Left renal pelvis (tissue), 4 donors: Measurements from ENCODE around the gene CACNA1B. TPM values are rescaled to one million over a fixed set of nuclear protein-coding genes. Genes with fewer than 3 reads are reported as not detected.
"Not testable (repeated sequence)": the region's sequence is repeated elsewhere in the genome, so short reads cannot be mapped to it uniquely, and the experiment has no call there.

ENCODE experiments used
- DNase-seq, 4 donors: peaks; one replicate each; pipeline ENCODE4 v3.0.0-alpha.2; 2013; ENCODE audit warnings: low read depth in 4 of 4, low spot score in 3 of 4
- polyA plus RNA-seq, 4 donors: library from polyadenylated mRNA; unstranded; fragments of 120-200 nt; gene quantifications; one replicate each; pipeline ENCODE4 v1.2.1, GENCODE V29; 2013; ENCODE audit not compliant: insufficient read length in 4 of 4

Gene CACNA1B
- polyA plus RNA-seq, 4 donors = 0.10 to 0.70 (median 0.27) TPM

DNA sequence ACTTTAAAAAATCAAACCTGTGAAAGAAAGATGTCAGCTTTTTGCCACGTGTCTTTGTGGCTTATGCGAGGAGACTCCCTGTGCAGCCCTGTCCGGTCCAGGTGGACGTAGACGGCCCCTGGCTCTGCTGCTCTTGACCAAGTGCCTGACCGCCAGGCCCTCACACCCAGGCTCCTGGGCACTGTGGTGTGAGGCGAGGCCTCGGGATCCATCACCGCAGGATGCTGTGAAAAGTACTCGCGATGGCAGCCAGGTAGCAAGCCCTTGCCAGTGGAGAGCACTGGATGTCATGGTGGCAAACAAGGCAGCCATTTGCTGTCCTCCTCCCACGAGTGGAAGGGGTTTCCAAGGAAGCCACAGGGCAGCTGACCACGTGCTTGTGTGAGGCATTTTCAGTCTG, 245.1 kb downstream of the CACNA1B start:
- no peak for DNase-seq

- DNase-seq = no peak
Measured at GRCh38 chr9:138123086-138123485, 245.5 kb downstream of the CACNA1B start.

DNA sequence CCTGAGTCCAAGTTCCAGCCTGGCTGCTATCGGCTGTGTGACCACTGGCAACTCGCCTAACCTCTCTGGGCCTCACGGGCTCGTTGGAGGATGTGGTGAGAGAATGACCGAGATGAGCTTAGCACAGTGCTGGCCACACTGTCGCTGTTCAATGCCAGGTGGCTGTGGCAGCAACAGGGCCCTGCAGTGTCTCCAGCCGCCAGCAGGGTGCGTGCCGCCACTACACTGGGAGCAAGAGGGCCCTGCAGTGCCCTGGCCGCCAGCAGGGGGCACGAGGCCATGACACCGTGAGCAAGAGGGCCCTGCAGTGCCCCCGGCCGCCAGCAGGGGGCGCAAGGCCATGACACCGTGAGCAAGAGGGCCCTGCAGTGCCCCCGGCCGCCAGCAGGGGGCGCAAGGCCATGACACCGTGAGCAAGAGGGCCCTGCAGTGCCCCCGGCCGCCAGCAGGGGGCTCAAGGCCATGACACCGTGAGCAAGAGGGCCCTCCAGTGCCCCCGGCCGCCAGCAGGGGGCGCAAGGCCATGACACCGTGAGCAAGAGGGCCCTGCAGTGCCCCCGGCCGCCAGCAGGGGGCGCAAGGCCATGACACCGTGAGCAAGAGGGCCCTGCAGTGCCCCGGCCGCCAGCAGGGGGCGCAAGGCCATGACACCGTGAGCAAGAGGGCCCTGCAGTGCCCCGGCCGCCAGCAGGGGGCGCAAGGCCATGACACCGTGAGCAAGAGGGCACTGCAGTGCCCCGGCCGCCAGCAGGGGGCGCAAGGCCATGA, 248.7 kb downstream of the CACNA1B start:
- not testable (repeated sequence) for DNase-seq

- DNase-seq = not testable (repeated sequence)
Measured at GRCh38 chr9:138126858-138127584, 249.4 kb downstream of the CACNA1B start.

DNA sequence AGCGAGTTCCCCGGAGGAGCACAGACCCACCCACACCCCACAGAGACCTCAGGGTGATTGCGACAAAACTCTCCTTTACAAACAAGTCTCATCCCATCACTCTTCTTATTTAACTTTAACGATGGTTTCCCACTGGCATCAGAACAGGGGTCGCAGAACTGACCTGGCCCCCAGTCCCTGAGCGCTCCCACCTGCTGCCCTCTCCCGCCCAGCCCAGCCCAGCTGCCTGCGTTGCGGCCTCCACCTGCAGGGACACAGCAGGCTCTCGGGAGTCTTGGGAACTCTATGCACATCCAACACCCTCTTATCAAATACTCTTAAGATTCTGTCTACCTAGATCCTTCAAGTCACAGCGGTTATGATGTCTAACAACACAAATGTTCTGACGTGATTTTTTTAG, 250.4 kb downstream of the CACNA1B start:
- DNase-seq = not testable (repeated sequence)

DNA sequence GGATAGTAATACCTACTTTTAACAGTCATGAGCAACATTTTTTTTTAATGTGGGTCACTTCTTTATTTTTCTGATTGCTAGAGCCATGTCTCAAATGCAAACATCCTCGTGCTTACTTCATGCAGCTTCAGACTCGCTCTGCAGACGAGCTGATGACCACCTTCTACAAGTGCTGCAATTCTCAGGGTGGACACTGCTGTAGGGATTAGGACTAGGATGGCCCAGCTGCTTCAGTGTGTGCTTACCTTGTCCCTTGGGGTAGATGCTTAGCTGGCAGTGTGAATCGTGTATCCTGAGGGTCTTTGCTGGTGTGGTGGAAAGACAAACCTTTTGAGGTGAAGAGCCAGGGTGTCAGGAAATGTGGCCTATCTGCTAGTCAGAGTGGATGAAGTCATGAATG, 251.7 kb downstream of the CACNA1B start:
- not testable (repeated sequence) for DNase-seq

- DNase-seq = not testable (repeated sequence)
Measured at GRCh38 chr9:138132946-138133705, 255.5 kb downstream of the CACNA1B start.

DNA sequence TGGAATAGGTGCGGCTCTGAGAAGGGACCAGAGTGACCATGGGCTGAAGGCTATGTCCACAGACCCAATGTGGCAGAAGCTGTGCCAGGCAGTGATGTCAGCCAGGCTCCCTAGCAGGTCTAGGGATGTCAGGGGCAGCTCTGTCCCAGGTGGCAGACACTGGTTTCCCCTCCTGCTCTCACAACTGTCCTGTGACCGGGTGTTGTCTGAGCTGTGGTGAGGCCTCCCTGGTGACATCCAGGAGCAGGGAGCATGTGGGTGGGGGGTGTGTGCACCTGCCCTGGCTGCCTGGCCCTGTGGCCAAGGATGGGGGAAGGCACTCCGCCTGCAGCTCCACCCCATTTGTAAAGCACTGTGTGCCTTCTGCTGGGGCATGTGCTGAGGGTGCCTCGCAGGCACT, 257.0 kb downstream of the CACNA1B start:
- DNase-seq = not testable (repeated sequence)

DNA sequence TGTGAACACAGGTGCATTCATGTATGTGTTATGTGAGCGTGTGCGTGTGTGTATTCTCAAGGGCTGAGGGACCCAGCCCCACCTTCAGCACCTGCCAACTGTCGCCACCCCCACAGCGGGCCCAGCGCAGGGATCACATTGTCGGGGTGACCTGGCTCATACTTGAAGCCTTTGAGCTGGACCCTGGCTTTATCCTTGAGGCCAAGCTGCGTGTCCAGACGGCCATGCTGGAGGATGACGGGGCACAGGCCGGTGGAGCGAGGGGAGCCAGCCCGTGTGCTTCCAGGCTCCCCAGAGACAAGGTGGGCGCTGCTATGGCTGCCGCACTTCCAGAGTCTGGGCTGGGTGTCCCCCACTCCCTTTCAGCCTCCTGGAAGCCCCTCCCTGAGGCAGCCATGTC, 261.5 kb downstream of the CACNA1B start:
- not testable (repeated sequence) for DNase-seq

DNA sequence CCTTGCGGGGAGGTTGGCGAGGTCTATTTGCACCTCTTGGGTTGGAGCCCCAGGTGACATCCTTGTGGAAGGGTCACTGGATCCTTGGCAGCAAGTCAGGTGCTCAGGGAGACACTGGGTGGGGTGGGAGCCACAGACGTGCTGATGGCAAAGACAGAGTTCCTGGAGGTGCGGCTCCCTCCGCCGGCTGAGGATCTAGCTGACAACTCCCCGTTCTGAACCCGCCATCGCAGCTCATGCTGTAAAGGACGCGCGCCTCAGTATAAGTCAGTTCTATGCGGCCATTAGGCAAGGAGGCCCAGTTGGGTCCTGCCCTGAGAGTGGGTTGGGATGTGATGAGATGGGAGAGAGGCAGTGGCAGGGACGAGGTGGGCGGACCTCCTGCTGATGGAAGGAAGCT, 263.4 kb downstream of the CACNA1B start:
- not testable (repeated sequence) for DNase-seq

GRCh38 chr9:138142528-138143244, 265.1 kb downstream of the CACNA1B start:
- DNase-seq = not testable (repeated sequence)

- not testable (repeated sequence) for DNase-seq
Measured at GRCh38 chr9:138143491-138143890, 265.9 kb downstream of the CACNA1B start.

GRCh38 chr9:138147556-138147955, 270.0 kb downstream of the CACNA1B start:
- DNase-seq = peak in 1 of 4 donors; percentile 5

- DNase-seq = peak in 1 of 4 donors; percentile 3
Measured at GRCh38 chr9:138149672-138150656, 272.4 kb downstream of the CACNA1B start.

DNA sequence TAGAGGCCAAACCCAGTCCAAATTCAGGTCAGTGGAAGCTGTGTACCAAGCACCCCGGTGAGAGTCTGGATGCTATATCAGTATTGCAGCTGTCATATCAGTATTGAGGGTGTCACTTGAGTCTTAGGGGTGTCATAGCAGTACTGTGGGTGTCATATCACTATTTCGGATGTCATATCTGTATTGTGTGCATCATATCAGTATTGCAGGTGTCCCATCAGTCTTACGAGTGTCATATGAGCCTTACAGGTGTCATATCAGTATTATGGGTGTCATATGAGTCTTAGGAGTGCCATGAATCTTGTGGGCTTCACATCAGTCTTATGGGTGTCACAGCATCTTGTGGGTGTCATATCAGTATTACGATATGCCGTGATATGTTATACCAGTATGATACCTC, 278.2 kb downstream of the CACNA1B start:
- not testable (repeated sequence) for DNase-seq

- not testable (repeated sequence) for DNase-seq
Measured at GRCh38 chr9:138166793-138167192, 289.2 kb downstream of the CACNA1B start.
